Measurements from ENCODE around the gene PAM.

Gene PAM

DNA sequence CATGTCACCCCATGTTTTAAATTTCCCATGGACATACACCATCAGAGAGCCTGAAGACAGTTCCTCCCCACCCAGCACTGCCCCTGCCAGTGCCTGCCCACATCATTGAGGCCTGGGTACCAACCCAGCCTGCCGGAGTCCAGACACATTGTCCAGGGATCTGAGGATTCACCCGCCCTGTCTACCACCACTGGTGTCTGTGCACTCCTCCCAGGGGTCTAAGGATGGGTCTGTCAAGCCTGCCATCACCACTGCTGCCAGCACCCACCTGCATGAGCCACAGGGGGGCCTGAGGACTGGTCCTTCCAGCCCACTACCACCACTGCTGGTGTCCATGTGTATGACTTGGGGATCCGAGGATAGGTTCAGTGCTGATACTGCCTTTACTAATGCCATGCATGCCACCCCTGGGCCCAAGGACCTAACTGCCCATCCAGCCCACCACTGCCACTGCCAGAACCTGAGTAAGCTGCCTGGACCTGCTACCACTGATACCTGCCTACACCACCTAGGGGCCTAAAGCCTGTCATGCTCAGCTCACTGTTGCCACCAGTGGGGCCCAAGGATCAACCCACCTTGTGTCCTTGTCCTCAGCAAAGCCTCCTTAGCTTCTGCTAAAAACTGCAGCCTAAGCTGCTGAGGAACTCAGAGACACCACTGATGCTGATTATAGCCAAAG, 227.0 kb downstream of the PAM start:
- Histone ChIP-seq H3K9me3 (ENCODE audit: severe bottlenecking) (no peaks in the 10 kb centered on the region), H3K27me3 (ENCODE audit: insufficient read depth, low read depth, severe bottlenecking) (no peaks in the 10 kb centered on the region), H3K4me3 (ENCODE audit: low read depth, low read length) (no peak overlapping the region), H3K27ac (no peak overlapping the region), H3K36me3 (no peaks in the 10 kb centered on the region)
- TF ChIP-seq, protein P1, sequence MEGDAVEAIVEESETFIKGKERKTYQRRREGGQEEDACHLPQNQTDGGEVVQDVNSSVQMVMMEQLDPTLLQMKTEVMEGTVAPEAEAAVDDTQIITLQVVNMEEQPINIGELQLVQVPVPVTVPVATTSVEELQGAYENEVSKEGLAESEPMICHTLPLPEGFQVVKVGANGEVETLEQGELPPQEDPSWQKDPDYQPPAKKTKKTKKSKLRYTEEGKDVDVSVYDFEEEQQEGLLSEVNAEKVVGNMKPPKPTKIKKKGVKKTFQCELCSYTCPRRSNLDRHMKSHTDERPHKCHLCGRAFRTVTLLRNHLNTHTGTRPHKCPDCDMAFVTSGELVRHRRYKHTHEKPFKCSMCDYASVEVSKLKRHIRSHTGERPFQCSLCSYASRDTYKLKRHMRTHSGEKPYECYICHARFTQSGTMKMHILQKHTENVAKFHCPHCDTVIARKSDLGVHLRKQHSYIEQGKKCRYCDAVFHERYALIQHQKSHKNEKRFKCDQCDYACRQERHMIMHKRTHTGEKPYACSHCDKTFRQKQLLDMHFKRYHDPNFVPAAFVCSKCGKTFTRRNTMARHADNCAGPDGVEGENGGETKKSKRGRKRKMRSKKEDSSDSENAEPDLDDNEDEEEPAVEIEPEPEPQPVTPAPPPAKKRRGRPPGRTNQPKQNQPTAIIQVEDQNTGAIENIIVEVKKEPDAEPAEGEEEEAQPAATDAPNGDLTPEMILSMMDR (IDR thresholded peaks at IDR 0.05; ENCODE audit: low read depth, low read length) = no peak
- DNase-seq = no peak

DNA sequence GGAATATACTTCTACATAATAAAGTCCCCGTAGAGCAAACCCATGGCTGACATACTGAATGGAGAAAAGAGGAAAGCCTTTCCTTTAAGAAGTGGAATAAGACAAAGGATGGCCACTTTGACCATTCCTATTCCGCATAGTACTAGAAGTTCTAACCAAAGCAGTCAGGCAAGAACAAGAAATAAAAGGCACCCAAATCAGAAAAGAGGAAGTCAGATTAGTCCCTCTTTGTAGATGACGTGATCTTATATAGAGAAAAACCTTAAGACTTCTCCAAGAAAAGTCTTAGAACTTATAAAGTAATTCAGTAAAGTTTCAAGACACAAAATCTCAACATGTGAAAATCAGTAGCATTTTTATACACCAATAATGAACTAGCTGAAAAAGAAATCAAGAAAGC, 231.0 kb downstream of the PAM start:
- Histone ChIP-seq H3K9me3 (ENCODE audit: severe bottlenecking) (no peaks in the 10 kb centered on the region), H3K36me3 (no peaks in the 10 kb centered on the region), H3K4me3 (ENCODE audit: low read depth, low read length) (no peak overlapping the region), H3K27me3 (ENCODE audit: insufficient read depth, low read depth, severe bottlenecking) (no peaks in the 10 kb centered on the region), H3K27ac (no peak overlapping the region)
- DNase-seq = no peak
- TF ChIP-seq, protein P1 (IDR thresholded peaks at IDR 0.05; ENCODE audit: low read depth, low read length) = no peak

DNA sequence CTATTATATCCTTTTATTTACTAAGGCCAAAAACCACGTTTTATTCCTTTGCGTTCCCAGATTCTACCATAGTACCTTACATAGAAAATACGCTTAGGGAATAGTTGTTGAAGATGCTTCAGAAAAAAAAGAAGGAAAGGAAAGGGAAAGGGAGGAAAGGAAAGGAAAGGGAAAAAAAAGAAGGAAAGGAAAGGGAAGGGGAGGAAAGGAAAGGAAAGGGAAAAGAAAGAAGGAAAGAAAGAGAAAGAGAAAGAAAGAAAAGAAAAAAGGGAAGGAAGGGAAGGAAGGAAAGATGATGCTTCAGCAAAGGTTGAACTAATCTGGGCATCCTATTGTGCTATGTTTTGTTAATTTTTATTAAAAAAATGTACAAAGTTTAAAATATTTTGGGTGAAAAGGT, 233.4 kb downstream of the PAM start:
- H3K36me3 ChIP-seq = no peaks in the 10 kb centered on the region
- H3K27ac ChIP-seq = no peak overlapping the region
- H3K27me3 ChIP-seq (ENCODE audit: insufficient read depth, low read depth, severe bottlenecking) = no peaks in the 10 kb centered on the region
- H3K9me3 ChIP-seq (ENCODE audit: severe bottlenecking) = no peaks in the 10 kb centered on the region
- no peak overlapping the region for H3K4me3 ChIP-seq (ENCODE audit: low read depth, low read length)
- no peak for DNase-seq
- TF ChIP-seq, protein P1 (IDR thresholded peaks at IDR 0.05; ENCODE audit: low read depth, low read length) = no peak

DNA sequence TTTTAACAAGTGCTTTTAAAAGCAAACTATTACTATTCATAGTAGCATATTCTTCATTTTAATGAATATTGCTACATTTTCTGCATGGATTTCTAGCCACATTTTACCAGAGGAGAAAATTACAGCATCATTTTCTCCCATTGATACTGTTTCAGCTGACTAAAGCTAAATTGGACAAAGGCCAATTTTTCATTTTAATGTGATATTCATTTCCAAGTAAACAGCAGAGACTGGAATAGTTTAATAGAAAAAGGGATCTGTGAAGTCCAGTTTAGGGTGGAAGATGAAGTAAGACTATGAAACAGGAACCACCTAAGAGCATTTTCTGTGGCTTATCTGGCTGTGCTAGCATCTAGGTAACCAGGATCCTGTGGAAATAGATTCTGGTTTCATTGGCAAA, 236.7 kb downstream of the PAM start:
- Histone ChIP-seq H3K27ac (no peak overlapping the region), H3K36me3 (no peaks in the 10 kb centered on the region), H3K9me3 (ENCODE audit: severe bottlenecking) (no peaks in the 10 kb centered on the region), H3K27me3 (ENCODE audit: insufficient read depth, low read depth, severe bottlenecking) (no peaks in the 10 kb centered on the region), H3K4me3 (ENCODE audit: low read depth, low read length) (no peak overlapping the region)
- TF ChIP-seq, protein P1 (IDR thresholded peaks at IDR 0.05; ENCODE audit: low read depth, low read length) = no peak
- DNase-seq = no peak

DNA sequence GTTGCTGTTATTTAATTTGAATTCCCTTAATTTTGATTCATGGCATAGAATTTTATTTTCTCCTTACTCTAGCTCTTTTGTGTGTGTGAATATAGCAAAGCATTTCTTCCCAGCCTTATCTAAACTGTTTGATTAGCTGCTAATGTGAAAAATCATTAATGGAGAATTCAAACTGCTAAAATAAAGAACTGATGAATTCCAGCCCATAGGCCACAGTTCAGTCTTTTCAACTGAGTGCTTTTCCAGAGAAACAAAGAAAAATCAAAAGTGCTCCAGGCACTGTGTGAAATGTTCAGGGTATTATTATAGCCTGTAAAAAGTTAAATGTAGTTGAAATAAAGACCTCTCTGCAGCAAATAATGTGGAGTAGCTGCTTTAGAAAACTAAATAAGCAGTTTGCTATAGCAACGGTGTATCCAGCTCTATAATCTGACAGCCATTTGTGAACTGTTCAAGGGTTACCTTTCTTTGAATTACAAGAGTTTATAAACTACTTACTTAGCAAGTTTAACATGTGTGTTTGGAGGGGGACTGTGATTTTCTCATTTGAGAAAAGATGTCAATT, 241.0 kb downstream of the PAM start:
- Histone ChIP-seq H3K27ac (no peak overlapping the region), H3K4me3 (ENCODE audit: low read depth, low read length) (no peak overlapping the region), H3K27me3 (ENCODE audit: insufficient read depth, low read depth, severe bottlenecking) (no peaks in the 10 kb centered on the region), H3K36me3 (no peaks in the 10 kb centered on the region), H3K9me3 (ENCODE audit: severe bottlenecking) (no peaks in the 10 kb centered on the region)
- no peak for DNase-seq
- TF ChIP-seq, protein P1 (IDR thresholded peaks at IDR 0.05; ENCODE audit: low read depth, low read length) = no peak

DNA sequence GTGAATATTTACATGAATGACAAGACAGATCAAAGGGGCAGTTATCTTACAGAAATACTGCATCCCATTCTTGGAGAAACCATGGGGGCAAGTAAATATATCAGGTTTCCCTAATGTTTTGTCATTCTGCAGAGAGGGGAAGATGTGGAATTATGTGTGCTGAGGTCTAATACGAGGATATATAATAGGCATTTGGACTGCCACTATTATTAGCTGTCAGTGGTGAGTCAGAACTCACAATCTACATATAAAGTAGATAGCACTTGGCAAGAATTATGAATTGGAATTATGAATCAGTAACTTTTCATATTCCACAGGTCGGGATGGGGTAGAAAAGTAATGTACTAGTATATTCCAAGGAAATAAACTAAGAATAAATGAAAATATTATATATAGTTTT, 243.1 kb downstream of the PAM start:
- H3K36me3 ChIP-seq = no peaks in the 10 kb centered on the region
- H3K27me3 ChIP-seq (ENCODE audit: insufficient read depth, low read depth, severe bottlenecking) = no peaks in the 10 kb centered on the region
- DNase-seq = no peak
- TF ChIP-seq, protein P1 (IDR thresholded peaks at IDR 0.05; ENCODE audit: low read depth, low read length) = no peak
- H3K4me3 ChIP-seq (ENCODE audit: low read depth, low read length) = no peak overlapping the region
- no peak overlapping the region for H3K27ac ChIP-seq
- H3K9me3 ChIP-seq (ENCODE audit: severe bottlenecking) = no peaks in the 10 kb centered on the region

Data from WERI-Rb-1 (cell line).